Superior temporal gyrus (tissue), 1 donor: ENCODE data around the gene TFDP1.

Experiments used
- DNase-seq: peaks from one replicate; pipeline ENCODE4 v3.0.0-alpha.2; 2016; ENCODE audit errors: extremely low spot score

Gene TFDP1, protein sequence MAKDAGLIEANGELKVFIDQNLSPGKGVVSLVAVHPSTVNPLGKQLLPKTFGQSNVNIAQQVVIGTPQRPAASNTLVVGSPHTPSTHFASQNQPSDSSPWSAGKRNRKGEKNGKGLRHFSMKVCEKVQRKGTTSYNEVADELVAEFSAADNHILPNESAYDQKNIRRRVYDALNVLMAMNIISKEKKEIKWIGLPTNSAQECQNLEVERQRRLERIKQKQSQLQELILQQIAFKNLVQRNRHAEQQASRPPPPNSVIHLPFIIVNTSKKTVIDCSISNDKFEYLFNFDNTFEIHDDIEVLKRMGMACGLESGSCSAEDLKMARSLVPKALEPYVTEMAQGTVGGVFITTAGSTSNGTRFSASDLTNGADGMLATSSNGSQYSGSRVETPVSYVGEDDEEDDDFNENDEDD

DNA sequence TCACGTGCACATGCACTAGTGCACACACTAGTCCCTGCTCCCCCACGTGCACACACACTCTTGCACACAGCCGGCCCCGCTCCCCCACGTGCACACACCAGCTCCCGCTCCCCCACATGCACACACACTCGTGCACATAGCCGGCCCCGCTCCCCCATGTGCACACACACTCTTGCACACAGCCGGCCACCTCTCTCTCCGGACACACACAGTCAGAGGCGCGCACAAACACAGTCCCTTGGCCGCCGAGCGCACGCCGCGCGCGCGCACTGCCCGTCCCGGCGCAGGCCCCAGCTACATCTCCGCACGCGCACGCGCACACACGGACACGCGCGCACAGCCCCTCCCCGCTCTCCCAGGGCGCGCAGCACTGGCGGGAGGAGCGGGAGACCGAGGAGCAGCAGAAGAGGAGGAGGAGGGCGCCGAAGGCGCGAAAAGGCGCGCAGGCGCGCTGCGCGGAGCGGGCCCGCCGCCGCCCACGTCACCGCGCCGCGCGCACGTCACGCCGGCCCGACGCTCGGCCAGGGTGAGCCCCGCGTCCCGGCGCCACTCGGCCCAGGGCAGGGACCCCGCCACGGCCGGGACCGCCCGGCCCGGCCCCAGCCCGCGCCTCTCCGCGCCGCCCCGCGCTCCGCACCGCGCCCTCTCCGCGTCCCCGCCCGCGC is at the start of gene TFDP1:
TFDP1 (plus strand) TSS at position 549 of the 665 bp plus-strand sequence. CDS start 1,085 bp downstream, outside the sequence.
- DNase-seq = peak; percentile 68

DNA sequence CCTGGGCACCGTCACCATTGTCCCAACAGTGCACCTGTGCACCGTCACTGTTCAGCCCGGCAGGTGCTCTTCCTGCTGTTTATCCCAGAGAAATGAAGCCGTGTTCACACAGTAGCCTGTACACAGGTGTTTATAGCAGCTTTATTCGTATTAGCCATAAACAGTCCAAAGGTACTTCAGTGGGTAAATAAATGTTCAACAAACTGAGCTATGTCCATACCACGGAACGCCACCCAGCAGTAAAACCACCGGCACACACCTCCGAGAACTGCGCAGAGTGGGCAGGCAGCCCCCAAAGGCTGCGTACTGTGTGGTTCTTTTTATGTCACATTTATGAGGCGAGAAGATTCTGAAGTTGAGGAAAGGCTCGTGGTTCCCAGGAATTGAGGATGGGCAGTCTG is 49.2 kb upstream of the TFDP1 start:
- no peak for DNase-seq

DNA sequence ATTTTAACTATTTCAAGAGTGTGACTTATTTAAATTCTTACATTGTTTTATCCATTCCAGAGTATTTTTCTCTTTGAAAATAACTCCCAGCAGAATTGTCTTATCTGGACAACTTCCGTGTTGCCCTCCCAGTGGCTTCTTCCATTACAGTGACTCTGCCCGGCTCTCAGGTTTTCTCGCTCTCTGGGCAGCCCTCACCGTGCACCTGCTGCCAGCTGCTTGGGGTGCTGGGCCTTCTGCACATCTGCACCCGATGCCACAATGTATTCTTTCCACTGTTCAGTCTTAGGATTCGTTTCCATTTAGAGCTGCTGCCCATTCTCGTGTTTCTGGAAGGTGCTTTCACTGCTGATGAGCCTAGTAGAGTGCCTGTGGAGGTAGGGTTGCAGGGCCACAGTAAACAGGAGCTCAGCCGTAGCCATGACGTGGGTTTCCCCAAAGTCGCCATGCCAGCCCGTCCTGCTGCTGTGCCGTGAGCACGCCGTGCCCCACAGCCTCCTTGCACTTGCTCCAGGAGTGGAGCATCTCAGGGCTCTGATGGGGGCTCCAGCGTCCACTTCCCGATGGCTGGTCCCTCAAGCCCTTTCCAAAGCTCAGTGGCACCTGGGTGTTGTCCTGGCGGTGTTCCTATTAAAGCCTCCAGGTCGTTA is 48.0 kb upstream of the TFDP1 start:
- no peak for DNase-seq

DNA sequence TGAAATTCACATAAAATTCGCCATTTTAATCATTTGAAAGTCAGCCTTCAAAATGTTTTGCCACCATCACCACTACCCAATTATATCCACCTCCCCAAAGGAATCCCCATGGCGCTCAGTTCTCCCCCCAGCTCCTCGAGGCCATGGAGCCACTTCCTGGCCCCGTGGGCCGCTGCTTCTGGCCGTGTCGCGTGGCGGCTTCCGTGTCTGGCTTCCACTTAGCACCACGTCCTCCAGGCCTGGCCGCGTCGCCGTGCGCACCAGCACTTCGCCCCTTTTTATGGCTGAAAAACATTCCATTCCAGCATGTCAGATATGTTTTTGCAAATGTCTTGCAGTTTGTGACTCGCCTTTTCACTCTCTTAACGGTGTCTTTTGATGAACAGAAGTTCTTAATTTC is 47.3 kb upstream of the TFDP1 start:
- no peak for DNase-seq

DNA sequence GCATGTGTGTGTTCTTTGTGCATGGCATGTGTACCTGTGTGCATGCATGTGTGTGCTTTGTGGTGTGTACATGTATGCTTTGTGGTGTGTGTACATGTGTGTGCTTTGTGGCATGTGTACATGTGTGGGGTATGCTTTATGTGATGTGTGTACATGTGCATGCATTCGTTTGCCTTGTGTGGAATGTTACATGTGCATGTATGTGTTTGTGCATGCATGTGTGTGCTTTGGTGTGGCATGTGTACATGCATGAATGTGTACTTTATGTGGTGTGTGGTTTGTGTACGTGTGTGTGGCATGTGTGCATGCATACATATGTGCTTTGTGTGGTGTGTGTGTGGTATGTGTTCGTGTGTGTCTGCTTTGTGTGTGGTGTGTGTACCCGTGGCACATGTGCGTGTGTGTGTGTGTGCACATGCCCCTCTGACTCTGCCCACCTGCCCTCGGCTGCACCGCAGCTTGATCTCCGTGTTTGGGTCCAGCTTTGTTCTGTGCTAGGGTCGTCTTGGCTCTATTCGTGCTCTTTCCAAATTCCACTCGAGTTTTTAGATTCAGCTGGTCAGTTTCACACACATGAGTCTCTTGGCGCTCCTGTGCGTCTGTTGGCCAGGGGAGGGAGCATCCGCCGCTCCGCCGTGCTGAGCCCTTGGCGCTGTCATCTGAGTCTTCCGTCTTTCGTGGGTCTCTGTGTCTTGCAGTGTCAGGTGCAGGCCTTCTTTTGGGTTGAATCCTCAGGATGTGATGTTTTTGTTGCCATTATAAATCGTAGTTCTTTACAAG is 46.5 kb upstream of the TFDP1 start:
- no peak for DNase-seq

DNA sequence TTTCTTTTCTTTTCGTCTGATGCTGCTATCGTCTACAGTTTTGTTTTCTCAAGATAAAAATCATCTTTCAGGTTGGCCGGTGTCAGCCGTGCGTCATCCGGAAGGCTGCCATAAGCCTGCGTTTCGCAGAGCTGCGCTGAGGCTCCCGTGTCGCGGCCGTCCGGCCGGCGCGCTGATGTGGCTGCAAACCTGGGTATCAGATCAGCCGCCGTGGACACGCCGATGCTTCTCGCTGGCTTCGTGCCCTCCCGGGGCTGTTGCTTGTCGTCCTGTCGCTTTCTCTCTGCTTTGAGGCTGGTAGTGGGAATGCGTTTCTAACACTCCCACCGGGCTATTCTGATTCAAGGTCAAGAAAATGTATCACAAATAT is 45.9 kb upstream of the TFDP1 start:
- DNase-seq = no peak

DNA sequence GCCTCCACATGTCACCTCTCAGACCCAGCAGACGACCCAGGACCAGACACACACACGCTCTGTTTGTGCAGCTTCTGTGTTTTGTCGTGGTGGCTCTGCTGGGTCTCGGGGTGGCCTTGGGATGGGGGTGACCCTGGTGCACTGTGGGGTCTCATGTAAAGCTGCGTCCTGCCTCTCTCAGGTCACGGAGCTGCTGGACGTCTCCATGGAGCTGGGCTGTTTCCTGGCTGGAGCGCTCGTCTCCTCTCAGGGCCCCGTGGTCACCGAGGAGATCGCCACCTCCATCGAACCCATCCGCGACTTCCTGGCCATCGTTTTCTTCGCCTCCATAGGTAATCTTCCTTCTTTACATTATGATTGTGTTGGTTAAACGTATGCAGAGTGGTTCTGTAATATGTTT is 45.4 kb upstream of the TFDP1 start:
- no peak for DNase-seq

DNA sequence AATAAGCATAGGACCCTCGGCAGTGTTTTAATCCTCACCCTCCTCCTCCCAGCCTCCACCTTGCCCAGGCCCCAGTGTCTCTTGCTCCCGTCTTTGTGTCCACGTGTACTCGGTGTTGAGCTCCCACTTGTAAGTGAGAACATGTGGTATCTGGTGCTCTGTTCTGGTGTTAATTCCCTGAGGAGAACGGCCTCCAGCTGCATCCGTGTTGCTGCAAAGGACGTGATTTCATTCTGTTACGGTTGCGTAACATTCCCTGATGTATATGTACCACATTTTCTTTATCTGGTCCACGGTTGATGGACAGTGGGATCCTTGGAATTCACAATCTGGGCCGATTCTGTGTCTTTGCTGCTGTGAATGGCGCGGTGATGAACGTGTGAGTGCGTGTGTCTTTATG is 44.7 kb upstream of the TFDP1 start:
- DNase-seq = no peak

DNA sequence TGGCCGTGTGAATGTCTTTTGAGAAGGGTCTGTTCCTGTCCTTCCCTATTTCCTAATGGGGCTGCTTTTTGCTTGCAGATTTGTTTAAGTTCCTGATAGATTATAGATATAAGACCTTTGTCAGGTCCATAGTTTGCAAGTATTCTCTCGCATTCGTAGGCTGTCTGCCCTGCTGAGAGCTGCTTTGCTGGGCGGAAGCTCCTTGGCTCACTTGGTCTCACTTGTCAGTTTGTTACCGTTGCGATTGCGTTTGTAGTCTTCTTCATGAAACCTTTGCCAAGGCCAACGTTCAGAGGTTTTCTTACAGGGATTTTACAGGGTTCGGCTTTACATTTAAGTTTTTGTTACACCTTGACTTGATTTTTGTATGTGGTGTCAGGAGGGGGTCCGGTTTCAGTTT is 44.0 kb upstream of the TFDP1 start:
- no peak for DNase-seq

DNA sequence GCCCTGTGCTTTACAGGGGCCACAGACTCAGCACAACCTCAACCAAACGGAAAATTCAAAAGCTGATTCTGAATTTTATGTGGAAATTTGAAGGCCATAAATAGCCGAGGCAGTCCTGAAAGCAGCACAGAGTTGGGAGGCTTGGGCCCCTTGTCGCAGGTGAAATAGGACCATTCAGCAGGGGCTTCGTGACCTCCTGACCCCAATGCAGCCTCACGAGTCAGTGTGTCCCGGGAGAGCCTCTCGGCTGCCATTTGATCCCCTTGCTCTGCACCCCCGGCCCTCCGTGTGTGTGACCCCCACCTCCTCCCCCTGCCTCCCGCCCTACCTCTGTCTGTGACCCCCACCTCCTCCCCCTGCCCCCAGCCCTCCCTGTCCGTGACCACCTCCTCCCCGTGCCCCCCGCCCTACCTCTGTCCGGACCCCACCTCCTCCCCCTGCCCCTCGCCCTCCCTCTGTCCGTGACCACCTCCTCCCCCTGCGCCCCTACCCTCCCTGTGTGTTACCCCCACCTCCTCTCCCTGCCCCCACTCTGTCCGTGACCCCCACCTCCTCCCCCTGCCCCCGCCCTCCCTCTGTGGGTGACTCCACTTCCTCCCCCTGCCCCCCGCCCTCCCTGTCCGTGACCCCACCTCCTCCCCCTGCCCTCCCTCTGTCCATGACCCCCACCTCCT is 41.7 kb upstream of the TFDP1 start:
- DNase-seq = no peak

DNA sequence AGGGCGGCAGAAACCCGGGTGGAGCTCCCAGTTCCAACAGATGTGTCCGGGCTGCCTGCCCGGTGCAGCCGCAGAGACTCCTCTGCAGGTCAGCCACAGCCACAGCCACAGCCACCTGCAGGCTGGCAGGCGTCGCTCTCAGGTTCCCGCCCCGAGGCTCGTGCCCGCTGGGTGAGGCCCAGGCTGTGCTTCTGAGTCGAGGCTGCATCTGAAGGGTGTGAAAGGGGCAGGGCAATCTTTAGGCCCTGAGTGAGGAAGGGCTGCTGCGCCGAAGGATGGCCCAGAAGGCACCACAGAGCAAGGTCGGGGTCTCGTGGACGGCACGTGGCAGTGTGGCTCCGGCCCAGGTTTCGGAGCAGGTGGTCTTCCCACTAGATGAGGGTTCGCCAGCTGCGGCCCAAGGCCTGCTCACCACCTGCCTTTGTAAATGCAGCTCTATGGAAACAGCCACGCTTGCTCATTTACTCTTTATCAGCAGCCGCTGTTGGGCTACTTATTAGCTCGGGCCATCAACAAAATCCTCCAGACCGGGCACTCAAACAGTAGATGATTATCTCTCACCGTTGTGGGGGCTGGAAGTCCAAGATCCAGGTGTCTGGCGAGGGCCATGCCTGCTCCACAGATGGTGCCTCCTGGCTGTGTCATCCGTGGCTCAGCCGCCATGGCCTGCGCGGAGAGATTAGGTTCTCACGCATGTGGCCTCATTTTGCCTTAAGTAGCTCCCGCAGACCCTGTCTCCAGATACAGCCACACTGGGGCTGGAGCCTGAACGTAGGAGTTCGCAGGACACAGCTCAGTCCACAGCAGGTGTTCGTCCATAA is 40.3 kb upstream of the TFDP1 start:
- no peak for DNase-seq

DNA sequence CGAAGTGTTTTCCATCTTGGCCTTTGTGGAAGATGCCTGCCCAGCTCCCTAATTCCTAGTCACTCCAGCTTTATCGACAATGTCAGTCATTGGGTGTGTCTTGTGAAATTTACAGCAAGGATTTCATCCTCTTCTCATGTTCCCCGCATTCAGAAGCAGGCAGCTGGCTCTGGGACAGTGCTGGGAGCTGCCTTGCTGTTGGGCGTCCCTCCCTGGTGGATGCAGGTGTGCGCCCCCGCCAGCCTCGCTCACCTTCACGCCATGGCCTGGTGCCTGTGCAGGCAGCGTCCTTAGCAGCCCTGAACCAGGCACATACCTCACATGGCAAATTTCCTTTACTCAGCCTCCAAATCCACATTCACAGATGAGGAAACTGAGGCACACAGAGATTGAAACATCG is 39.7 kb upstream of the TFDP1 start:
- DNase-seq = no peak

DNA sequence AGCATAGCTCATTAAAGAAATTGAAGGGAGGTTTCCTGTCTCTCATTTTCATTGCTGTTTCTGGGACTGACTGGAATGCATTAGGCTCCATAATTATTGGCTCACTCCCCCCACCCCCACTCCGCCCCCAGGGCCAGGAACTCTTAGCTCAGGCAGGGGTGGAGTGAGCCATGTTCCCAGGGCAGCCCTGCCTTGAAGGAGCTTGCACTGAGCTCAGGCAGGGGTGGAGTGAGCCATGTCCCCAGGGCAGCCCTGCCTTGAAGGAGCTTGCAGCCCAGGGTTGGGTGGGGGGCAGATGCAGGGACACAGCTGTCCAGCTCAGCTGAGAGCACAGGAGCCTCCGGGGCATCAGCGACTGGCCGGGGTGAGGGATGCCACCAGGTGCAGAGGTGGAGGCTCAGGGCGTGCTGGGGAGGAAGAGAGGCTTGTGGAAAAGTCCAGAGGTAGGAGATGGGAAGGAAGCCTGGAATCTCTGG is 39.1 kb upstream of the TFDP1 start:
- DNase-seq = no peak

DNA sequence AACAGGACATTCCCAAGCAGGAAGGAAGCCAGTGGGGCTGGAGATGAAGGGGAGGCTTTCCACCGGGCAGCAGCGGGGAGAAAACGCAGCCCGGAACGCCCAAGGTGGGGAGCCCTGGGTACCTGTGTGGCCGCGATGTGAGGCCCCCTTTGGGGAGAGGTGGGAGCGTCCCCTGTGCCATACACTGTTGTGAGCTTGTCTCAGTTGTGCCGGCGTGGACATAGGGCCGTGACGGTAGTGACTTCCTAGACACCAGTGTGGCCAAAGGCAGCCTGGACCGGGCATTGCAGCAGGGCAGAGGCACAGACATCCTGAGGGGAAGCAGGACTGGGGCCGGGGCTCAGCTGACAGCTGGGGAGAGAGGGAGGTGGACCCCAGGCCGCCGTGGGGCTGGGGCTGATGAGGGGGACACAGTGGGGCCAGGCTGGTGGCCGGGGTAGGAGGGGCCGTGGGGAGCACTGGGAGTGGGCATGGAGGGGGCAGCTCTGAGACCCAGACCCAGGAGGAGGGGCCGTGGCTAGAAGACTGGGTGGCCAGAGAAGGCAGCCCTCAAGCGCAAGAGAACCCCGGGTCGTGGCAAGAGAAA is 38.5 kb upstream of the TFDP1 start:
- DNase-seq = no peak

DNA sequence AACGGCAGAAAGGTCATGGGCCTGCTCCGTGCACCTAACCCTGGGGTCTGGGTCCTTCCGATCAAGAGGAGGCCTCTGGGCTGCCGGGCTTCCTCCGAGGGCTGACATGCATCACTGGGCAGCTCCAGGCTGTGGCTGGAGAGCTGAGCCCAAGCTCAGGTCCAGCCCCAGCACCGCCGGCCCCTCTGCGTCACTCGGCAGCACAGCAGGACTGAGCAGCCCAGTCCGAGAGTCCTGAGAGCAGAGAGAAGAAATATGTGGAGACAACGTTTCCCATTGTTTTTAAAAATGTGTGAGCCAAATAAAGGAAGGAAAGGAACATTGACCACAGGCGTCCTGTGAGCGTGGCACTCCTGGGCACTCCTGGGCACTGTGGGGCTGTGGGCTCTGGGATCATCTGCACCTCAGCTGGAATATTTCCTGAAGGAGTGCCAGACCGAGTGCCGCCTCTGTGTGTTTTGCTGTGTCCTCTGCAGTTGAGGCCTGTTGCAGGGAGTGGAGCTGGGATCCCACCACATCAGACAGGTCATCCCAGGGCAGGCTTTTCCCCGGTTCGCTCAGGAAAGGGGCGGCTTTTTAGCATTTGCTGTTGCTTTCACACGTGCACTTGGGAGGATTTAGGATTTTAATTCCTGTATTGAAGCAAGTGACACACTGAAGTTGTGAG is 37.8 kb upstream of the TFDP1 start:
- DNase-seq = no peak

DNA sequence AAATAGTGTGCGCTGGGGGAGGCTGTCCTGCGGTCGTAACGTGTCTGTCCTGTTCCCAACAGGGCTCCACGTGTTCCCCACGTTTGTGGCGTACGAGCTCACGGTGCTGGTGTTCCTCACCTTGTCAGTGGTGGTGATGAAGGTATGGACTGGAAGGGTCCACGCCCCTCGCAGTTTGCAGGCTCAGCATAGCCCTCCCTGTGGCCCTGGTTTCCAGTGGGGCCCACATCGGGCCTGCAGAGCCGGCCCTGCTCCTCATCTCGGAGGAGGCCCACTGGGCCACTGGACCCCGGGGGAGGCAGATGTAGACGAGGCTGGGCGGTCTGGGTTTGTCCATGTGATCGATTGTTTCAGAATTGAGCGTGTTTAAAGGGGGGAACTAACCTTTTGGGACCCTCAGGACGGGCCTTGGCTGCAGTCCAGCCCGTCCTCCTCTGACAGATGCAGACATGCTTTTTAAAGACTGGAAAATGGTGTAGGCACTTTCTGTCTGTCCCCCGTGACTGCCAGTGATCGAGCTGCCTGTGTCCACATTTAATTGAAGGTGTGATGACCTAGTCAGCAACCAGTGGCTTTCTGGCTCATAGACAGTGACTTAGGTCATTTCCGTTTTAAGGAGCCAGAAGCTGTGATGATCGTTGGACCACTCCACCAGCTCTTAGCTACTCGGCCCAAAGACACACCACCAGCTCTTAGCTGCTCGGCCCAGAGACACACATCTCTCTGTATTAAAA is 37.1 kb upstream of the TFDP1 start:
- DNase-seq = no peak

DNA sequence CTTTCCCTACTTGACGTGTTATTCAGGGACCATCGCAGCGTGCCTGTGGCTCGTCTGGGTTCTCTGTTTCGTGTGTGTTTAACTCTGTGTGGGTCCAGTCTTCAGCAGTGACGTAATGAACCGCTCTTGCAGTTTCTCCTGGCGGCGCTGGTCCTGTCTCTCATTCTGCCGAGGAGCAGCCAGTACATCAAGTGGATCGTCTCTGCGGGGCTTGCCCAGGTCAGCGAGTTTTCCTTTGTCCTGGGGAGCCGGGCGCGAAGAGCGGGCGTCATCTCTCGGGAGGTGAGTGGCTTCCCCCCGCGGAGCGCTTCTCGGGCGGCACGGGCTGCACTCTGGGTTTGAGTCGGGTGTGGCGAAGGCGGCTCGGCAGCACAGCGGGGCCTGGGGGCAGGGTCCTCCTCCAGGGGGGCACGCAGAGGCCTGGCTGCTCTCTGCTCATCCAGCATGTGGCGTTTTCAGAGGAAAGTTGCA is 36.3 kb upstream of the TFDP1 start:
- peak; percentile 38 for DNase-seq

DNA sequence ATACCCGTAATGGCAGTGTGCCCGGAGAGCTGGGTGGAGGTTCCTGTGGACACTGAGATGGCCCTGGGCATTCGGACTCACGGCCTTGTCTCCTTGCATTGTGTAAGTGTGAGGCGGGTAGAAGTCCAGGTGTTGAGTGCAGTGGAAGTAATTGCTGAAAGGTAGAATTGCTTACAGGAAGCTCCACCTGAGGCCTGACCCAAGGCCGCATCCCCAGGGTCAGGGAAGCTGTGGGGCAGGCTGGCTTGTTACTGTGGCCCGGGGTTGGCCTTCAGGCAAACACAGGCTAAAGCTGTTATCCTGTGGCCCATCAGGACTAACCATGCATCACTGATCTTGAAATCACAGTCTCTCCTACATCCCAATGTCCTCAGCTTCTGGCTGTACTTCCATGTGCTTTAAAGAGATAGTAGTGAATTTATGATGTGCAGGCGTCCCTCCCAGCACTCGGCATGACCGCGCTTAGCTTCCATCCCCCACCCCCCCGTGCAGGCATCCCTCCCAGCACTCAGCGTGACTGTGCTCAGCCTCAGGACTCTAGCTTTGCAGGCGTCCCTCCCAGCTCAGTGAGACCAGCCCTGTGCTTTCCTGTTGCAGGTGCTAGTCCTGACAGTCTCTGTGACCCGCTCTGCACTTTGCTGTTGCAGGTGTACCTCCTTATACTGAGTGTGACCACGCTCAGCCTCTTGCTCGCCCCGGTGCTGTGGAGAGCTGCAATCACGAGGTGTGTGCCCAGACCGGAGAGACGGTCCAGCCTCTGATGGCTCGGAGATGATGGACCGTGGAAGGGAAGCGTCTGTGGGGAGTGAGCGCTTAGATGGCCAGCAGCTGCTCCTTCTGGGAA is 35.6 kb upstream of the TFDP1 start:
- DNase-seq = no peak
